GM12878 (cell line): ENCODE results near the gene ZNF445. TPM values are rescaled to one million over a fixed set of nuclear protein-coding genes. Genes with fewer than 3 reads are reported as not detected.

Experiments
- ATAC-seq: fragments of 200-7000 bp; cut with Tn5 transposase; 3 replicates; pipeline ENCODE4 v1.9.1; 2020; ENCODE audit warnings: mild to moderate bottlenecking, moderate library complexity
- BruUV-seq: library from RNA; stranded (reverse); fragments of 400-500 nt; replicated peaks from 2 replicates; lab custom pipeline; 2021; lab: Mats Ljungman, UMichigan
- CTCF ChIA-PET: fragments of 300-600 bp; sonication (Branson Sonifier 250); formaldehyde crosslinking; extraction: SDS; loops from one replicate; lab custom pipeline; 2021; ENCODE audit warnings: inconsistent platforms; lab: Yijun Ruan, JAX
- POLR2A ChIA-PET: fragments of 350-600 bp; formaldehyde crosslinking; extraction: SDS; loops from one replicate; lab custom pipeline; 2021; ENCODE audit warnings: inconsistent platforms; lab: Charles Lee
- RAD21 ChIA-PET: fragments of 300-600 bp; sonication (Branson Sonifier 250); formaldehyde crosslinking; loops from one replicate; lab custom pipeline; 2023; ENCODE audit warnings: antibody characterized with exemption; ENCODE audit not compliant: unreplicated experiment; lab: Charles Lee
- SMC1A ChIA-PET: fragments of 300-600 bp; sonication (Branson Sonifier 250); formaldehyde crosslinking; loops from one replicate; lab custom pipeline; 2023; ENCODE audit not compliant: unreplicated experiment, uncharacterized antibody; lab: Charles Lee
- DNase-seq: peaks from one replicate; pipeline ENCODE4 v3.0.0-alpha.2; 2011; ENCODE audit warnings: low read depth, low spot score
- FAIRE-seq: peaks from 3 replicates; lab custom pipeline; 2011; peaks lifted over from hg19 to GRCh38; lab: Jason Lieb, UNC
- H2AFZ ChIP-seq: 2 replicates; pipeline ENCODE4 v1.6.0; 2011; ENCODE audit warnings: low read depth, low read length, control low read depth; ENCODE audit not compliant: control insufficient read depth
- H3K27ac ChIP-seq: 2 replicates; pipeline ENCODE4 v1.5.1; 2011; ENCODE audit warnings: control low read depth; ENCODE audit not compliant: control insufficient read depth, insufficient read depth
- H3K27me3 ChIP-seq, 2 experiments: replicated peaks in 1 of 2; 2 replicates each; pipeline versions ENCODE4 v1.6.0 to v1.6.1; 2011; ENCODE audit warnings: low read length in 1 of 2; ENCODE audit not compliant: control insufficient read depth in 2 of 2, insufficient read depth in 2 of 2
- H3K36me3 ChIP-seq, 2 experiments: 2 replicates each; pipeline ENCODE4 v1.5.1; 2011; ENCODE audit warnings: low read length in 1 of 2; ENCODE audit not compliant: control insufficient read depth in 2 of 2, insufficient read depth in 2 of 2
- H3K4me1 ChIP-seq: 2 replicates; pipeline ENCODE4 v1.6.1; 2011; ENCODE audit warnings: mild to moderate bottlenecking, low read length, moderate library complexity, mixed read lengths; ENCODE audit not compliant: control insufficient read depth, insufficient read depth
- H3K4me2 ChIP-seq: 2 replicates; pipeline ENCODE4 v1.6.0; 2011; ENCODE audit warnings: control low read depth; ENCODE audit not compliant: control insufficient read depth, insufficient read depth
- H3K4me3 ChIP-seq: fragments of 200-600 bp; sonication (generic); 2 replicates; pipeline ENCODE4 v1.5.1; 2016
- H3K79me2 ChIP-seq: 2 replicates; pipeline ENCODE4 v1.6.0; 2011; ENCODE audit warnings: low read length; ENCODE audit not compliant: control insufficient read depth, insufficient read depth
- H3K9ac ChIP-seq: 2 replicates; pipeline ENCODE4 v1.8.0; 2011; ENCODE audit warnings: low read length, control low read depth, mixed read lengths; ENCODE audit not compliant: control insufficient read depth, insufficient read depth
- H3K9me3 ChIP-seq: replicated peaks from 3 replicates; pipeline ENCODE4 v1.5.1; 2011; ENCODE audit warnings: mild to moderate bottlenecking, low read length; ENCODE audit not compliant: control insufficient read depth, insufficient read depth
- H4K20me1 ChIP-seq: 2 replicates; pipeline ENCODE4 v1.6.0; 2011; ENCODE audit not compliant: control insufficient read depth, insufficient read depth
- FOS ChIP-seq: IDR thresholded peaks from 3 replicates; pipeline ENCODE4 v1.6.1; 2011; ENCODE audit warnings: borderline replicate concordance; ENCODE audit not compliant: insufficient read length; ENCODE audit errors: extremely low read depth
- IRF3 ChIP-seq: fragments of 450-650 bp; IDR thresholded peaks from 2 replicates; pipeline ENCODE4 v1.6.1; 2014; ENCODE audit warnings: mild to moderate bottlenecking
- MTA3 ChIP-seq: IDR thresholded peaks from 2 replicates; pipeline ENCODE4 v1.6.1; 2012; ENCODE audit warnings: low read length, inconsistent platforms, borderline replicate concordance
- POU2F2 ChIP-seq: IDR thresholded peaks from 3 replicates; pipeline ENCODE4 v1.6.1; 2011; ENCODE audit warnings: low read depth, mild to moderate bottlenecking, low read length, borderline replicate concordance
- RB1 ChIP-seq: fragments of 450-650 bp; formaldehyde crosslinking; IDR thresholded peaks from 2 replicates; pipeline ENCODE4 v1.6.1; 2017; ENCODE audit warnings: mild to moderate bottlenecking, borderline replicate concordance
- RCOR1 ChIP-seq: conservative IDR thresholded peaks from 2 replicates; pipeline ENCODE4 v1.6.1; 2012; ENCODE audit warnings: low read depth, low read length, improper control_type of control experiment
- SMAD1 ChIP-seq: fragments of 450-650 bp; IDR thresholded peaks from 2 replicates; pipeline ENCODE4 v1.6.1; 2018; ENCODE audit warnings: mild to moderate bottlenecking, low read depth; ENCODE audit not compliant: partially characterized antibody
- SMAD5 ChIP-seq: IDR thresholded peaks from 2 replicates; pipeline ENCODE4 v1.6.1; 2016; ENCODE audit warnings: antibody characterized with exemption, low read depth
- SREBF2 ChIP-seq: IDR thresholded peaks from 2 replicates; pipeline ENCODE4 v1.6.1; 2012; ENCODE audit warnings: mild to moderate bottlenecking, low read length
- STAT1 ChIP-seq: fragments of 450-650 bp; conservative IDR thresholded peaks from 2 replicates; pipeline ENCODE4 v1.6.1; 2014; ENCODE audit warnings: antibody characterized with exemption, mild to moderate bottlenecking
- ZBTB4 ChIP-seq: fragments of 450-650 bp; formaldehyde crosslinking; IDR thresholded peaks from 2 replicates; pipeline ENCODE4 v1.4.0; 2022; ENCODE audit warnings: mild to moderate bottlenecking, moderate library complexity
- ZZZ3 ChIP-seq: IDR thresholded peaks from 2 replicates; pipeline ENCODE4 v1.6.1; 2011; ENCODE audit warnings: low read depth; ENCODE audit not compliant: control insufficient read depth, insufficient read length
- WGBS: methylation state at CpG from one replicate; pipeline ENCODE4 v1.1.6; 2016; ENCODE audit warnings: low lambda C conversion rate; ENCODE audit not compliant: insufficient replicate concordance, insufficient coverage; ENCODE audit errors: missing lambda C conversion rate; 5-methylcytosine and 5-hydroxymethylcytosine counted together
- in situ Hi-C: fragments of 300-500 bp; cut with MboI; formaldehyde crosslinking; loops from 9 replicates; pipeline ENCODE4 v1.14.3; 2018; ENCODE audit warnings: mixed read lengths
- intact Hi-C: fragments of 100-400 bp; cut with micrococcal nuclease; formaldehyde crosslinking; loops from one replicate; pipeline ENCODE4 v1.14.2; 2022; ENCODE audit not compliant: unreplicated experiment
- polyA plus RNA-seq, 11 experiments: library from polyadenylated mRNA; depleted of rRNA in 4 of 11; unstranded in 6 of 11; stranded (reverse) in 5 of 11; fragments of >200 nt; fragmentation: Nextera tagmentation in 4 of 11; fragmentation: Illumina TruSeq in 1 of 11; extraction: Ambion mirVana in 4 of 11; extraction: Trizol in 1 of 11; gene quantifications; 1 replicate in 1 of 11; 2 replicates in 10 of 11; pipeline versions ENCODE4 v1.2.1 to v1.2.3, GENCODE V29; 2011 to 2016; ENCODE audit warnings: inconsistent platforms in 2 of 11, missing spikeins in 2 of 11, low read depth in 1 of 11
- total RNA-seq, 4 experiments: library from RNA; depleted of rRNA in 3 of 4; stranded (reverse); fragments of >200 nt in 3 of 4; fragmentation: Illumina TruSeq in 1 of 4; extraction: Trizol in 1 of 4; gene quantifications; 2 replicates each; pipeline versions ENCODE4 v1.2.1 to v1.2.3, GENCODE V29; 2013 to 2021
- TF ChIP-seq, protein P1 (sequence below): fragments of 450-650 bp; IDR thresholded peaks from 2 replicates; pipeline ENCODE4 v1.6.1; 2016; ENCODE audit warnings: mild to moderate bottlenecking
- TF ChIP-seq, protein P2 (sequence below): IDR thresholded peaks from 2 replicates; pipeline ENCODE4 v1.6.1; 2012; ENCODE audit warnings: low read depth, low read length, improper control_type of control experiment

Gene ZNF445
- total and polyA plus RNA-seq, 10 of the 15 experiments (the other 5 are each of a cell fraction or from before 2014, with no cell fraction given), result 0.80 to 14.4 (median 5.6) TPM

GRCh38 chr3:44396200-44397171 is 81.0 kb downstream of the ZNF445 start:
- H3K27me3 ChIP-seq, result no peaks in the 10 kb centered on the region
- CTCF ChIA-PET, result interaction anchor here (1.7 kb wide), 1 partner anchor 72 kb away, joined by 4 read pairs; no protein-coding TSS in a partner anchor
- SMC1A ChIA-PET, result interaction anchor here (0.9 kb wide), 2 partner anchors 8 to 48 kb away, joined by 3 read pairs; no protein-coding TSS in a partner anchor
- no peak overlapping the region for H3K4me3 ChIP-seq
- peaks cover 0 to 2% of the 10 kb centered on the region in 2 experiments; a peak in 1 of 4 replicates for H3K36me3 ChIP-seq
- H4K20me1 ChIP-seq, result no peaks in the 10 kb centered on the region
- in situ Hi-C loops (no loop called here), intact Hi-C loops (no loop called here)
- BruUV-seq, result no TSS peak
- no peaks in the 10 kb centered on the region; the same call in 2 of the 3 replicates for H3K9me3 ChIP-seq
- no peak for DNase-seq
- no peaks in the 10 kb centered on the region for H3K4me1 ChIP-seq
- POLR2A ChIA-PET, result interaction anchor here (1.3 kb wide), 1 partner anchor 25 kb away, joined by 4 read pairs; no protein-coding TSS in a partner anchor
- WGBS, result 97% methylated on average over 9 of the region's 9 CpGs
- FAIRE-seq, result no peak
- RAD21 ChIA-PET, result no interaction called here
- no peak for ATAC-seq
- no peak overlapping the region for H3K27ac ChIP-seq
- no peaks in the 10 kb centered on the region for H3K79me2 ChIP-seq
- no peak overlapping the region for H3K9ac ChIP-seq
- H2AFZ ChIP-seq, result no peak overlapping the region
- H3K4me2 ChIP-seq, result no peak overlapping the region
- TF ChIP-seq, protein P1, sequence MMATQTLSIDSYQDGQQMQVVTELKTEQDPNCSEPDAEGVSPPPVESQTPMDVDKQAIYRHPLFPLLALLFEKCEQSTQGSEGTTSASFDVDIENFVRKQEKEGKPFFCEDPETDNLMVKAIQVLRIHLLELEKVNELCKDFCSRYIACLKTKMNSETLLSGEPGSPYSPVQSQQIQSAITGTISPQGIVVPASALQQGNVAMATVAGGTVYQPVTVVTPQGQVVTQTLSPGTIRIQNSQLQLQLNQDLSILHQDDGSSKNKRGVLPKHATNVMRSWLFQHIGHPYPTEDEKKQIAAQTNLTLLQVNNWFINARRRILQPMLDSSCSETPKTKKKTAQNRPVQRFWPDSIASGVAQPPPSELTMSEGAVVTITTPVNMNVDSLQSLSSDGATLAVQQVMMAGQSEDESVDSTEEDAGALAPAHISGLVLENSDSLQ, result no peak
- TF ChIP-seq RB1 (no peak), ZZZ3 (no peak), MTA3 (no peak), FOS (no peak), SMAD5 (no peak), SREBF2 (no peak), POU2F2 (no peak), IRF3 (no peak), ZBTB4 (no peak), RCOR1 (no peak), STAT1 (no peak), SMAD1 (no peak)
- TF ChIP-seq, protein P2, sequence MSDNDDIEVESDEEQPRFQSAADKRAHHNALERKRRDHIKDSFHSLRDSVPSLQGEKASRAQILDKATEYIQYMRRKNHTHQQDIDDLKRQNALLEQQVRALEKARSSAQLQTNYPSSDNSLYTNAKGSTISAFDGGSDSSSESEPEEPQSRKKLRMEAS, result no peak
